H9 (cell line): ENCODE measurements around the gene CPNE2. TPM values are rescaled to one million over a fixed set of nuclear protein-coding genes. Genes with fewer than 3 reads are reported as not detected.

Experiments
- DNase-seq: peaks from one replicate; pipeline ENCODE4 v3.0.0-alpha.2; 2017
- H2AFZ ChIP-seq: one replicate; pipeline ENCODE4 v1.6.1; 2013; ENCODE audit warnings: mild to moderate bottlenecking, low read length, control low read depth, moderate library complexity
- H2AK5ac ChIP-seq: 2 replicates; pipeline ENCODE4 v1.6.1; 2013; ENCODE audit warnings: low read length, control low read depth, mixed read lengths; ENCODE audit not compliant: insufficient read length
- H2BK120ac ChIP-seq: one replicate; pipeline ENCODE4 v1.6.1; 2013; ENCODE audit warnings: low read depth, mild to moderate bottlenecking, low read length, control low read depth, inconsistent platforms; ENCODE audit not compliant: poor library complexity, severe bottlenecking
- H2BK12ac ChIP-seq: 2 replicates; pipeline ENCODE4 v1.6.1; 2013; ENCODE audit warnings: low read length, control low read depth, mixed read lengths, low read depth; ENCODE audit not compliant: insufficient read length
- H2BK15ac ChIP-seq: 2 replicates; pipeline ENCODE4 v1.6.1; 2013; ENCODE audit warnings: low read depth, low read length, control low read depth
- H2BK20ac ChIP-seq: one replicate; pipeline ENCODE4 v1.6.1; 2013; ENCODE audit warnings: low read depth, mild to moderate bottlenecking, low read length, control low read depth, inconsistent platforms; ENCODE audit not compliant: poor library complexity, severe bottlenecking
- H2BK5ac ChIP-seq: 2 replicates; pipeline ENCODE4 v1.6.1; 2013; ENCODE audit warnings: low read length, control low read depth, mixed read lengths; ENCODE audit not compliant: insufficient read length
- H3K14ac ChIP-seq: 2 replicates; pipeline ENCODE4 v1.6.1; 2013; ENCODE audit warnings: low read length, control low read depth; ENCODE audit not compliant: insufficient read depth
- H3K18ac ChIP-seq: 2 replicates; pipeline ENCODE4 v1.6.1; 2013; ENCODE audit warnings: low read depth, mild to moderate bottlenecking, mixed read lengths, low read length, control low read depth; ENCODE audit not compliant: insufficient read length
- H3K23ac ChIP-seq: 2 replicates; pipeline ENCODE4 v1.6.1; 2013; ENCODE audit warnings: low read length, control low read depth, mixed read lengths, low read depth; ENCODE audit not compliant: insufficient read length
- H3K23me2 ChIP-seq: 2 replicates; pipeline ENCODE4 v1.6.1; 2013; ENCODE audit warnings: low read depth, mild to moderate bottlenecking, mixed read lengths, low read length, control low read depth; ENCODE audit not compliant: insufficient read length, poor library complexity, severe bottlenecking
- H3K27ac ChIP-seq: 2 replicates; pipeline ENCODE4 v1.5.1; 2013; ENCODE audit warnings: low read length, control low read depth, mixed read lengths, low read depth; ENCODE audit not compliant: insufficient read length
- H3K27me3 ChIP-seq: 2 replicates; pipeline ENCODE4 v1.6.1; 2013; ENCODE audit warnings: low read length, control low read depth, inconsistent platforms; ENCODE audit not compliant: insufficient read depth
- H3K4ac ChIP-seq: 2 replicates; pipeline ENCODE4 v1.6.1; 2013; ENCODE audit warnings: low read depth, mild to moderate bottlenecking, control low read depth, inconsistent platforms, low read length, moderate library complexity
- H3K4me1 ChIP-seq: 2 replicates; pipeline ENCODE4 v1.6.1; 2013; ENCODE audit warnings: low read length, control low read depth, inconsistent platforms; ENCODE audit not compliant: insufficient read depth
- H3K4me2 ChIP-seq: 2 replicates; pipeline ENCODE4 v1.6.1; 2013; ENCODE audit warnings: low read length, control low read depth, mixed read lengths; ENCODE audit not compliant: insufficient read length, insufficient read depth
- H3K56ac ChIP-seq: 2 replicates; pipeline ENCODE4 v1.6.1; 2013; ENCODE audit warnings: low read depth, mild to moderate bottlenecking, mixed read lengths, low read length, control low read depth; ENCODE audit not compliant: insufficient read length
- H3K79me1 ChIP-seq: 2 replicates; pipeline ENCODE4 v1.6.1; 2013; ENCODE audit warnings: low read depth, mild to moderate bottlenecking, moderate library complexity, low read length, control low read depth, inconsistent platforms; ENCODE audit not compliant: insufficient read depth, poor library complexity, severe bottlenecking
- H3K79me2 ChIP-seq: 2 replicates; pipeline ENCODE4 v1.6.1; 2013; ENCODE audit warnings: low read length, control low read depth, inconsistent platforms; ENCODE audit not compliant: insufficient read depth
- H3K9ac ChIP-seq: 2 replicates; pipeline ENCODE4 v1.6.1; 2013; ENCODE audit warnings: low read length, control low read depth, mixed read lengths; ENCODE audit not compliant: insufficient read length; ENCODE audit errors: extremely low read depth
- H3K9me3 ChIP-seq: one replicate; pipeline ENCODE4 v1.6.1; 2013; ENCODE audit warnings: low read depth, low read length, inconsistent platforms; ENCODE audit not compliant: control insufficient read depth
- H3T11ph ChIP-seq: one replicate; pipeline ENCODE4 v1.6.1; 2013; ENCODE audit warnings: mild to moderate bottlenecking, low read length, control low read depth, inconsistent platforms
- H4K20me1 ChIP-seq: one replicate; pipeline ENCODE4 v1.6.1; 2013; ENCODE audit not compliant: control insufficient read depth, insufficient read length, insufficient read depth
- H4K5ac ChIP-seq: 2 replicates; pipeline ENCODE4 v1.6.1; 2013; ENCODE audit warnings: low read depth, mild to moderate bottlenecking, mixed read lengths, low read length, control low read depth; ENCODE audit not compliant: insufficient read length
- H4K8ac ChIP-seq: replicated peaks from 2 replicates; pipeline ENCODE4 v1.6.1; 2013; ENCODE audit warnings: low read length, control low read depth, mixed read lengths, low read depth; ENCODE audit not compliant: insufficient read length
- H4K91ac ChIP-seq: 2 replicates; pipeline ENCODE4 v1.6.1; 2013; ENCODE audit warnings: low read depth, mild to moderate bottlenecking, moderate library complexity, mixed read lengths, low read length, control low read depth; ENCODE audit not compliant: insufficient read length
- H3K27ac Mint-ChIP-seq, 3 experiments: 2 replicates in 2 of 3; 3 replicates in 1 of 3; pipeline ENCODE4 v1.8.0; 2020 to 2021; ENCODE audit warnings: mixed read lengths in 3 of 3, mild to moderate bottlenecking in 1 of 3, moderate library complexity in 1 of 3
- H3K27me3 Mint-ChIP-seq: 2 replicates; pipeline ENCODE4 v1.8.0; 2021; ENCODE audit warnings: low read depth, mild to moderate bottlenecking, moderate library complexity, mixed read lengths
- H3K36me3 Mint-ChIP-seq, 3 experiments: 2 replicates in 2 of 3; 3 replicates in 1 of 3; pipeline ENCODE4 v1.8.0; 2020 to 2021; ENCODE audit warnings: low read depth in 3 of 3, mixed read lengths in 3 of 3; ENCODE audit not compliant: insufficient read depth in 1 of 3
- H3K4me1 Mint-ChIP-seq, 2 experiments: 2 replicates each; pipeline ENCODE4 v1.8.0; 2020; ENCODE audit warnings: mixed read lengths in 2 of 2
- H3K4me3 Mint-ChIP-seq, 2 experiments: 2 replicates in 1 of 2; 3 replicates in 1 of 2; pipeline ENCODE4 v1.8.0; 2020 to 2021; ENCODE audit warnings: mild to moderate bottlenecking in 2 of 2, mixed read lengths in 2 of 2, moderate library complexity in 1 of 2
- H3K9me3 Mint-ChIP-seq, 2 experiments: 2 replicates in 1 of 2; 3 replicates in 1 of 2; pipeline ENCODE4 v1.8.0; 2020; ENCODE audit warnings: mild to moderate bottlenecking in 2 of 2, mixed read lengths in 2 of 2, moderate library complexity in 1 of 2
- WGBS: extraction: QIAGEN DNeasy Blood & Tissue Kit; methylation state at CpG from one replicate; pipeline ENCODE4 v1.1.7; 2013; ENCODE audit warnings: missing lambda C conversion rate, low lambda C conversion rate, mixed read lengths; ENCODE audit not compliant: insufficient read length; ENCODE audit errors: extremely low coverage; 5-methylcytosine and 5-hydroxymethylcytosine counted together
- total RNA-seq: library from RNA; stranded (reverse); gene quantifications from 2 replicates; pipeline ENCODE4 v1.2.1, GENCODE V29; 2021
- TF ChIP-seq, protein P1 (sequence below): fragments of 200-600 bp; sonication (generic); conservative IDR thresholded peaks from 3 replicates; pipeline ENCODE4 v1.8.0; 2021; ENCODE audit warnings: antibody characterized with exemption, mild to moderate bottlenecking

CPNE2 gene
- total RNA-seq, 1 experiment from 2014 or later = 8.0 TPM

DNA sequence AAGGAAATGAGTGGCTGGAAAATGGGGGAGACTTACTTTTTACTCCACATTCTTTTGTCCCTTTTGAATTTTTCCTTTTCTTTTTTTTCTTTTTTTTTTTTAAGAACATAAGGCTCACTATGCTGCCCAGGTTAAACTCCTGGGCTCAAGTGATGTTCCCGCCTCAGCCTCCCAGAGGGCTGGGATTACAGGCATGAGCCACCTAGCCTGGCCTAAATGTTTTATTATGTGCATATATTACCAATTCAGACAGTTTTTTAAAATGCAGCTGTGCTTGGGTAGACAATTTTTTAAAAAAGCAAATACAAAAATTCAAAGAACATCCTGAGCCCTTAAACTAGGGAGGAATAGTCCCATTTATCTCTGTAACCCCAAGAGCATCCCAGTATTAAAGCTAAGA lies 65.2 kb downstream of the CPNE2 start:
- H3K56ac ChIP-seq = no peak overlapping the region
- no CpG with 5 or more reads among the region's 1 CpG for WGBS
- H3K23ac ChIP-seq = no peak overlapping the region
- peaks cover 12 to 20% of the 10 kb centered on the region in 2 experiments for H3K4me1 Mint-ChIP-seq
- H2BK20ac ChIP-seq = no peak overlapping the region
- no peak overlapping the region for H2AFZ ChIP-seq
- no peak overlapping the region for H4K5ac ChIP-seq
- no peak overlapping the region for H2AK5ac ChIP-seq
- TF ChIP-seq, protein P1, sequence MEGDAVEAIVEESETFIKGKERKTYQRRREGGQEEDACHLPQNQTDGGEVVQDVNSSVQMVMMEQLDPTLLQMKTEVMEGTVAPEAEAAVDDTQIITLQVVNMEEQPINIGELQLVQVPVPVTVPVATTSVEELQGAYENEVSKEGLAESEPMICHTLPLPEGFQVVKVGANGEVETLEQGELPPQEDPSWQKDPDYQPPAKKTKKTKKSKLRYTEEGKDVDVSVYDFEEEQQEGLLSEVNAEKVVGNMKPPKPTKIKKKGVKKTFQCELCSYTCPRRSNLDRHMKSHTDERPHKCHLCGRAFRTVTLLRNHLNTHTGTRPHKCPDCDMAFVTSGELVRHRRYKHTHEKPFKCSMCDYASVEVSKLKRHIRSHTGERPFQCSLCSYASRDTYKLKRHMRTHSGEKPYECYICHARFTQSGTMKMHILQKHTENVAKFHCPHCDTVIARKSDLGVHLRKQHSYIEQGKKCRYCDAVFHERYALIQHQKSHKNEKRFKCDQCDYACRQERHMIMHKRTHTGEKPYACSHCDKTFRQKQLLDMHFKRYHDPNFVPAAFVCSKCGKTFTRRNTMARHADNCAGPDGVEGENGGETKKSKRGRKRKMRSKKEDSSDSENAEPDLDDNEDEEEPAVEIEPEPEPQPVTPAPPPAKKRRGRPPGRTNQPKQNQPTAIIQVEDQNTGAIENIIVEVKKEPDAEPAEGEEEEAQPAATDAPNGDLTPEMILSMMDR = no peak
- H3K23me2 ChIP-seq = no peaks in the 10 kb centered on the region
- no peak overlapping the region for H2BK12ac ChIP-seq
- H3K4me2 ChIP-seq = no peak overlapping the region
- no peak overlapping the region for H3T11ph ChIP-seq
- no peak overlapping the region for H2BK15ac ChIP-seq
- H3K4me1 ChIP-seq = peaks cover 4% of the 10 kb centered on the region; the same call in 1 of the 2 replicates
- DNase-seq = no peak
- H3K9me3 Mint-ChIP-seq = no peaks in the 10 kb centered on the region
- no peaks in the 10 kb centered on the region for H3K79me1 ChIP-seq
- H4K91ac ChIP-seq = no peak overlapping the region
- H3K27me3 ChIP-seq = no peaks in the 10 kb centered on the region
- H4K8ac ChIP-seq = no peak overlapping the region
- peaks cover 34 to 83% (median 67%) of the 10 kb centered on the region in 3 experiments for H3K36me3 Mint-ChIP-seq
- H3K9me3 ChIP-seq = no peaks in the 10 kb centered on the region
- H3K27ac Mint-ChIP-seq = no peak overlapping the region
- H3K27ac ChIP-seq = no peak overlapping the region
- no peak overlapping the region for H2BK5ac ChIP-seq
- no peak overlapping the region for H3K9ac ChIP-seq
- no peaks in the 10 kb centered on the region for H3K27me3 Mint-ChIP-seq
- H3K4me3 Mint-ChIP-seq = no peak overlapping the region
- H4K20me1 ChIP-seq = no peaks in the 10 kb centered on the region
- H3K14ac ChIP-seq = no peak overlapping the region
- no peak overlapping the region for H2BK120ac ChIP-seq
- H3K4ac ChIP-seq = no peak overlapping the region
- no peaks in the 10 kb centered on the region for H3K79me2 ChIP-seq
- no peak overlapping the region for H3K18ac ChIP-seq
